Measurements from ENCODE around the gene TRPV5.
A peak's percentile ranks its signal among the peaks of the same experiment; 100 is the strongest.

TRPV5 gene

DNA sequence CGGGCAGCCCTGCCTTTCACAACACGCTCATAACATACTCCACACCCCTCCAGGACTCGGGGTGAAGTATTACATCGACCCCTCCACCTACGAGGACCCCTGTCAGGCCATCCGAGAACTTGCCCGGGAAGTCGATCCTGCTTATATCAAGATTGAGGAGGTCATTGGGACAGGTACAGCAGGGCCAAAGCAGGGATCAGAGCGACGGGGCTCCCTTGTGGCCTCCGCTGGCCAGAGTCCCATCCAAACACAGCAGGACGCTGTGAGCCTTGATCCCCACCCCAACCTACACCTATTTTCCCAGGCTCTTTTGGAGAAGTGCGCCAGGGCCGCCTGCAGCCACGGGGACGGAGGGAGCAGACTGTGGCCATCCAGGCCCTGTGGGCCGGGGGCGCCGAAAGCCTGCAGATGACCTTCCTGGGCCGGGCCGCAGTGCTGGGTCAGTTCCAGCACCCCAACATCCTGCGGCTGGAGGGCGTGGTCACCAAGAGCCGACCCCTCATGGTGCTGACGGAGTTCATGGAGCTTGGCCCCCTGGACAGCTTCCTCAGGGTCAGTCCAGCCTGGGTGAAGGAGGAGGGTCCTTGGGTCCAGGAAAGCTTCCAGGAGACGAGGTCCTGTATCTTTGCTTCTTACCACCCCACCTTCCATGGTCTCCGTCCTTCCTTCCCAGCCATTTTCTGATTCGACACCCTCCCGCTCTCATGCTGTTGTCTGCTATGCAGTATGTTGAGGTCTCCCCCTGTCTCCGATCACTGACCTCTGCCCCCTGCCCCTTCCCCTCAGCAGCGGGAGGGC lies 65.2 kb downstream of the TRPV5 start:
- no peak for DNase-seq

- DNase-seq: no peak
Measured at GRCh38 chr7:142867398-142868187, 66.0 kb downstream of the TRPV5 start.

DNA sequence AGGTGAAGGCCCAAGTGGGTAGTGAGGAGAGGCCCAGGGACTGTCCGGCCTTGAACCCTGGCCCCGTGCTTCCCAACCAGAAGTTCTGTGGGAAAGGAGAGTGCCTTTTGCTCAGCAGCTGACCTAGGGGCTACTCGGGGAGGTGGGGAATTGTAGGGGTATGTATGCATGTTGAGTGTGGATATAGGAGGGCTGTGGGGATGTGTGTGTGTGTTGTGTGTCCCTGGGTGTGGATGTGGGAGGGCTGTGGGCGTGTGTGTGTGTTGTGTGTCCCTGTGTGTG lies 66.5 kb downstream of the TRPV5 start:
- no peak for DNase-seq

DNA sequence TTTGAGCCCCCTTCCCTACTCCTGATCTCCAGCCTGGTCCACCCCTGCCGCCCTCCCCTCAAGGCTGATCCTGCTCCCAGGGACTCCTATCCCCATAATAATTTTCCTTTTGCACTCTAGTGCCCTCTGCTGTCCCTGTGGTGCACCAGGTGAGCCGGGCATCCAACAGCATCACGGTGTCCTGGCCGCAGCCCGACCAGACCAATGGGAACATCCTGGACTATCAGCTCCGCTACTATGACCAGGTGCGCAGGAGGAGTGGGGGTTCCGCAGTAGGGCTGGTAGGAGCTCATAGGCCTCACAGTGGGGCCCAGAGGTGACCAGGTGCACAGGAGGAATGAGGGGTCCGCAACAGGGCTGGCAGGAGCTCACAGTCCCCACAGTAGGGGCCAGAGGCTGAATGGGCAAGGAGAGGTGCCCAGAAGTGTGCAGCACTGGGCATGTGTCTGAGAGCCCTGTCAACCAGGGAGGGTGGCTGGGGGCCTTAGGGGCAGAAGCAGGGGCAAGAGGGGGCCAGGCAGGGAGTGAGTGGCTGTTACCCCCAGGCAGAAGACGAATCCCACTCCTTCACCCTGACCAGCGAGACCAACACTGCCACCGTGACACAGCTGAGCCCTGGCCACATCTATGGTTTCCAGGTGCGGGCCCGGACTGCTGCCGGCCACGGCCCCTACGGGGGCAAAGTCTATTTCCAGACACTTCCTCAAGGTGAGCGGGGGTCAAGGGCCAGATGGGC lies 67.0 kb downstream of the TRPV5 start:
- peak in 1 of 2 experiments; percentile 19 for DNase-seq

- no peak for DNase-seq
Measured at GRCh38 chr7:142865766-142866165, 67.8 kb downstream of the TRPV5 start.

- no peak for DNase-seq
Measured at GRCh38 chr7:142864980-142865747, 68.4 kb downstream of the TRPV5 start.

DNA sequence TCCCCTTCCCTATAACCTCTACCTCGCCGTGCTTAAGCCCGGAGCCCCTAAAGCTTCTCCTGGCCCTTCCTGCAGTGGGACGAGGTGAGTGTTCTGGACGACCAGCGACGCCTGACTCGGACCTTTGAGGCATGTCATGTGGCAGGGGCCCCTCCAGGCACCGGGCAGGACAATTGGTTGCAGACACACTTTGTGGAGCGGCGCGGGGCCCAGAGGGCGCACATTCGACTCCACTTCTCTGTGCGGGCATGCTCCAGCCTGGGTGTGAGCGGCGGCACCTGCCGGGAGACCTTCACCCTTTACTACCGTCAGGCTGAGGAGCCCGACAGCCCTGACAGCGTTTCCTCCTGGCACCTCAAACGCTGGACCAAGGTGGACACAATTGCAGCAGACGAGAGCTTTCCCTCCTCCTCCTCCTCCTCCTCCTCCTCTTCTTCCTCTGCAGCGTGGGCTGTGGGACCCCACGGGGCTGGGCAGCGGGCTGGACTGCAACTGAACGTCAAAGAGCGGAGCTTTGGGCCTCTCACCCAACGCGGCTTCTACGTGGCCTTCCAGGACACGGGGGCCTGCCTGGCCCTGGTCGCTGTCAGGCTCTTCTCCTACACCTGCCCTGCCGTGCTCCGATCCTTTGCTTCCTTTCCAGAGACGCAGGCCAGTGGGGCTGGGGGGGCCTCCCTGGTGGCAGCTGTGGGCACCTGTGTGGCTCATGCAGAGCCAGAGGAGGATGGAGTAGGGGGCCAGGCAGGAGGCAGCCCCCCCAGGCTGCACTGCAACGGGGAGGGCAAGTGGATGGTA lies 69.5 kb downstream of the TRPV5 start:
- no peak for DNase-seq

GRCh38 chr7:142862786-142863400 lies 70.7 kb downstream of the TRPV5 start:
- no peak for DNase-seq

DNA sequence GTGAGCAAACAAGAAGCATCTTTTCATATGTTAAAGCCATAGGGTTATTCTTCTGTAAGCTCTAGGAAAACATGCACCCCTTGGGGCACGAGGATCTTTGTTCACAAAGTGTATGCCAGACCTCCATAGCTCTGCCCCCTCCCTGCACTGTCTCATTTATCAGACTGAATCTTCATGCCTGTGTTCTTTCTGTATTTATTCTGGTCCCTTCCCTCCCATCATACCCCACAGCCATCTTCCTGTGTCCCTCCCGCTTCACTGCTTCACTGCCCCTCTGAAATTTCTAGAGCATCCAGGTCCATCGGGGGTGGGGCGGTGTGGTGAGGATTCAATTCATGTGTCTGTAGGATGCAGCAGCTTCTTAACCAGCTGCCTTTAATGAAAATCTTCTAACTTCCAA lies 71.2 kb downstream of the TRPV5 start:
- DNase-seq: no peak

GRCh38 chr7:142860968-142861367 lies 72.6 kb downstream of the TRPV5 start:
- no peak for DNase-seq

- no peak for DNase-seq
Measured at GRCh38 chr7:142859829-142860228, 73.7 kb downstream of the TRPV5 start.

- no peak for DNase-seq
Measured at GRCh38 chr7:142859411-142859810, 74.1 kb downstream of the TRPV5 start.
